A549 (cell line): ENCODE data around the gene BRF1. TPM values are rescaled to one million over a fixed set of nuclear protein-coding genes. Genes with fewer than 3 reads are reported as not detected.

ENCODE experiments used
- ATAC-seq, 2 experiments: fragments of 200-7000 bp in 1 of 2; fragments of >200 bp in 1 of 2; cut with Nextera tagmentation in 1 of 2; cut with Tn5 transposase in 1 of 2; 3 replicates each; pipeline versions ENCODE4 v1.8.0 to v1.9.1; 2018 to 2020; ENCODE audit warnings: mild to moderate bottlenecking in 1 of 2, moderate library complexity in 1 of 2
- CTCF ChIA-PET: fragments of 300-600 bp; sonication (Branson Sonifier 250); formaldehyde crosslinking; extraction: SDS; loops from one replicate; lab custom pipeline; 2021; ENCODE audit warnings: antibody characterized with exemption, inconsistent platforms; lab: Yijun Ruan, JAX
- POLR2A ChIA-PET: fragments of 350-600 bp; formaldehyde crosslinking; extraction: SDS; loops from one replicate; lab custom pipeline; 2021; ENCODE audit warnings: antibody characterized with exemption, inconsistent platforms; lab: Yijun Ruan, JAX
- DNase-seq, 2 experiments: peaks; one replicate each; pipeline versions ENCODE4 v3.0.0 to v3.0.0-alpha.2; 2011 to 2016; ENCODE audit warnings: low read depth in 1 of 2, low spot score in 1 of 2
- FAIRE-seq: peaks from 2 replicates; lab custom pipeline; 2011; peaks lifted over from hg19 to GRCh38; lab: Jason Lieb, UNC
- H3K27ac ChIP-seq, 2 experiments: fragments of >200 bp; sonication (Bioruptor Twin); formaldehyde crosslinking; 3 replicates each; pipeline ENCODE4 v1.5.1; 2016 to 2017
- H3K4me1 ChIP-seq: fragments of >200 bp; sonication (Bioruptor Twin); formaldehyde crosslinking; 3 replicates; pipeline ENCODE4 v1.6.1; 2016
- H3K4me2 ChIP-seq: fragments of >200 bp; sonication (Bioruptor Twin); formaldehyde crosslinking; 3 replicates; pipeline ENCODE4 v1.6.1; 2016
- H3K4me3 ChIP-seq: fragments of >200 bp; sonication (Bioruptor Twin); formaldehyde crosslinking; 3 replicates; pipeline ENCODE4 v1.5.1; 2016
- H3K9me3 ChIP-seq: fragments of >200 bp; sonication (Bioruptor Twin); formaldehyde crosslinking; 3 replicates; pipeline ENCODE4 v1.6.1; 2016
- ATOH8 ChIP-seq: fragments of 250-450 bp; sonication (Bioruptor Pico); IDR thresholded peaks from 2 replicates; pipeline ENCODE4 v1.5.0; 2020; ENCODE audit warnings: low read depth, mild to moderate bottlenecking, moderate library complexity
- BCL3 ChIP-seq: fragments of >200 bp; sonication (Bioruptor Twin); formaldehyde crosslinking; IDR thresholded peaks from 3 replicates; pipeline ENCODE4 v1.6.1; 2016
- CBX2 ChIP-seq: fragments of 200-600 bp; sonication (generic); IDR thresholded peaks from 2 replicates; pipeline ENCODE4 v1.6.1; 2016; ENCODE audit warnings: low read depth, mild to moderate bottlenecking, borderline replicate concordance
- CBX8 ChIP-seq: fragments of 200-600 bp; sonication (generic); IDR thresholded peaks from 2 replicates; pipeline ENCODE4 v1.6.1; 2016
- CEBPB ChIP-seq, 2 experiments: fragments of >200 bp in 1 of 2; sonication (Bioruptor Twin) in 1 of 2; formaldehyde crosslinking in 1 of 2; IDR thresholded peaks; 2 replicates each; pipeline ENCODE4 v1.6.1; 2012 to 2016
- CHD2 ChIP-seq: fragments of 150-350 bp; IDR thresholded peaks from 2 replicates; pipeline ENCODE4 v1.6.1; 2014; ENCODE audit warnings: low read length; ENCODE audit not compliant: partially characterized antibody
- CHD4 ChIP-seq: fragments of 200-600 bp; sonication (generic); IDR thresholded peaks from 2 replicates; pipeline ENCODE4 v1.6.1; 2016; ENCODE audit warnings: antibody characterized with exemption, mild to moderate bottlenecking, borderline replicate concordance
- CTCF ChIP-seq: fragments of >200 bp; sonication (Bioruptor Twin); formaldehyde crosslinking; IDR thresholded peaks from 3 replicates; pipeline ENCODE4 v1.5.1; 2016
- FOXS1 ChIP-seq: fragments of 250-450 bp; sonication (Bioruptor Pico); IDR thresholded peaks from 2 replicates; pipeline ENCODE4 v1.5.0; 2020; ENCODE audit warnings: mild to moderate bottlenecking, moderate library complexity
- GATA3 ChIP-seq: IDR thresholded peaks from 2 replicates; pipeline ENCODE4 v1.6.1; 2012; ENCODE audit warnings: borderline replicate concordance
- HMGXB4 ChIP-seq: fragments of 250-450 bp; sonication (Bioruptor Pico); IDR thresholded peaks from 2 replicates; pipeline ENCODE4 v1.5.0; 2021; ENCODE audit warnings: mild to moderate bottlenecking, moderate library complexity, borderline replicate concordance
- HOXB13 ChIP-seq: fragments of 250-450 bp; sonication (Bioruptor Pico); IDR thresholded peaks from 2 replicates; pipeline ENCODE4 v1.5.0; 2020; ENCODE audit warnings: low read depth, mild to moderate bottlenecking, moderate library complexity
- JUN ChIP-seq, 2 experiments: fragments of >200 bp; sonication (Bioruptor Twin); formaldehyde crosslinking; IDR thresholded peaks; 2 replicates in 1 of 2; 3 replicates in 1 of 2; pipeline ENCODE4 v1.6.1; 2016 to 2017
- JUNB ChIP-seq: fragments of >200 bp; sonication (Bioruptor Twin); formaldehyde crosslinking; IDR thresholded peaks from 2 replicates; pipeline ENCODE4 v1.6.1; 2016
- MAX ChIP-seq: IDR thresholded peaks from 2 replicates; pipeline ENCODE4 v1.6.1; 2012
- MYC ChIP-seq: IDR thresholded peaks from 2 replicates; pipeline ENCODE4 v1.6.1; 2012; ENCODE audit warnings: mild to moderate bottlenecking, inconsistent platforms, low read length, improper control_type of control experiment, borderline replicate concordance
- NFE2L2 ChIP-seq: fragments of 150-350 bp; conservative IDR thresholded peaks from 2 replicates; pipeline ENCODE4 v1.6.1; 2014; ENCODE audit warnings: low read length
- PHF8 ChIP-seq: fragments of 200-600 bp; sonication (generic); IDR thresholded peaks from 2 replicates; pipeline ENCODE4 v1.6.1; 2016; ENCODE audit warnings: low read depth, mild to moderate bottlenecking, antibody characterized with exemption, moderate library complexity, borderline replicate concordance
- POLR2A ChIP-seq: IDR thresholded peaks from 2 replicates; pipeline ENCODE4 v1.6.1; 2012; ENCODE audit warnings: mild to moderate bottlenecking, low read length
- RARB ChIP-seq: fragments of 250-450 bp; sonication (Bioruptor Pico); IDR thresholded peaks from 2 replicates; pipeline ENCODE4 v1.8.0; 2021; ENCODE audit warnings: mild to moderate bottlenecking, moderate library complexity
- REST ChIP-seq: fragments of 200-600 bp; sonication (generic); IDR thresholded peaks from 2 replicates; pipeline ENCODE4 v1.6.1; 2016; ENCODE audit warnings: antibody characterized with exemption, mild to moderate bottlenecking, moderate library complexity
- RNF2 ChIP-seq: fragments of 200-600 bp; sonication (generic); IDR thresholded peaks from 2 replicates; pipeline ENCODE4 v1.6.1; 2016; ENCODE audit warnings: low read depth, mild to moderate bottlenecking, antibody characterized with exemption, moderate library complexity, borderline replicate concordance
- ZFP36 ChIP-seq: fragments of 450-650 bp; IDR thresholded peaks from 2 replicates; pipeline ENCODE4 v1.6.1; 2014; ENCODE audit warnings: borderline replicate concordance; ENCODE audit not compliant: partially characterized antibody
- WGBS: methylation state at CpG from one replicate; pipeline ENCODE4 v1.1.6; 2017; ENCODE audit errors: missing lambda C conversion rate; 5-methylcytosine and 5-hydroxymethylcytosine counted together
- polyA plus RNA-seq, 4 experiments: library from polyadenylated mRNA; depleted of rRNA in 3 of 4; stranded (reverse); fragments of >200 nt; fragmentation: RNase III in 1 of 4; extraction: RNeasy Plus Mini Kit Qiagen cat#74134 plus additional on column Dnase treatment in 1 of 4; gene quantifications; 2 replicates in 3 of 4; 3 replicates in 1 of 4; pipeline ENCODE4 v1.2.3, GENCODE V29; 2011 to 2017

The BRF1 gene
- polyA plus RNA-seq, 2 of the 4 experiments (the other 2 are of a cell fraction) = 8.5 to 25.7 TPM

GRCh38 chr14:105249182-105250007 lies 51.4 kb downstream of the BRF1 start:
- TF ChIP-seq NFE2L2 (no peak), JUN (IDR thresholded peaks at IDR 0.05) (0 out of 5 replicates have a peak, but pooled peaks of 1 of the 2 experiments have one; percentile 8)
- DNase-seq (peak in 1 of 2 experiments; percentile 24), FAIRE-seq (no peak), ATAC-seq (peak; percentile 7; a peak in 4 of 6 replicates)
- H3K27ac ChIP-seq = peak overlapping the region; percentile 94 to 96
- CTCF ChIA-PET = interaction anchor here (0.5 to 1.7 kb wide), 8 partner anchors 11 to 231 kb away, joined by 3 to 5 read pairs (median 4); no protein-coding TSS in a partner anchor
- peak overlapping the region; percentile 95 for H3K4me2 ChIP-seq
- peak overlapping the region; percentile 80 for H3K4me3 ChIP-seq
- H3K9me3 ChIP-seq = no peaks in the 10 kb centered on the region
- 92% methylated on average over 49 of the region's 62 CpGs for WGBS
- H3K4me1 ChIP-seq = peaks cover 13% of the 10 kb centered on the region
- POLR2A ChIA-PET = no interaction called here

- FAIRE-seq (no peak), ATAC-seq (peak; percentile 85 to 92), DNase-seq (peak; percentile 85)
- Histone ChIP-seq H3K4me1 (peaks cover 13% of the 10 kb centered on the region), H3K4me2 (peak within 1 kb of the TSS; percentile 95), H3K27ac (peak within 1 kb of the TSS; percentile 94 to 96), H3K9me3 (no peaks in the 10 kb centered on the region), H3K4me3 (peak within 1 kb of the TSS; percentile 80)
- ChIA-PET CTCF (interaction anchor here (0.5 to 1.7 kb wide), 10 partner anchors 10 to 241 kb away, joined by 3 to 6 read pairs (median 3); no protein-coding TSS in a partner anchor), POLR2A (interaction anchor here (1.0 to 1.7 kb wide), 3 partner anchors 18 to 161 kb away, joined by 3 to 12 read pairs (median 3); partner anchors contain the start of gene BRF1)
- WGBS = no CpG with 5 or more reads among the region's 130 CpGs
- TF ChIP-seq JUNB = no peak
- no peak for TF ChIP-seq HMGXB4 (CRISPR knock-in tag)
- no peak for TF ChIP-seq ZFP36
- no peak for TF ChIP-seq CHD4
- no peak for TF ChIP-seq FOXS1 (CRISPR knock-in tag)
- peak; percentile 66; the same call in 1 of the 2 replicates for TF ChIP-seq POLR2A
- TF ChIP-seq HOXB13 (CRISPR knock-in tag) = no peak
- TF ChIP-seq REST = no peak
- TF ChIP-seq BCL3 = peak; percentile 62; the same call in 1 of the 3 replicates
- no peak for TF ChIP-seq GATA3
- TF ChIP-seq RNF2 = no peak
- no peak for TF ChIP-seq CHD2
- TF ChIP-seq MAX = peak; percentile 45; the same call in 1 of the 2 replicates
- TF ChIP-seq RARB = no peak
- no peak for TF ChIP-seq ATOH8
- no peak for TF ChIP-seq MYC
- TF ChIP-seq CTCF = peak; percentile 38; the same call in 2 of the 3 replicates
- TF ChIP-seq CBX2 = no peak
- no peak for TF ChIP-seq CBX8
- no peak for TF ChIP-seq PHF8
- no peak for TF ChIP-seq CEBPB (IDR thresholded peaks at IDR 0.05)
Observed at GRCh38 chr14:105248368-105249181, 52.2 kb downstream of the BRF1 start, which contains the start of gene BTBD6. BTBD6 (plus strand) TSS chr14:105248533; CDS start chr14:105248712, 179 bp downstream.
